Suprapubic skin (tissue), 4 donors: ENCODE data around the gene PACS1.

ENCODE experiments used
- EP300 ChIP-seq: sonication (generic); formaldehyde crosslinking; IDR thresholded peaks from one replicate; pipeline ENCODE4 v1.6.1; 2017; ENCODE audit warnings: antibody characterized with exemption
- POLR2A ChIP-seq, 2 donors: fragments of 450-650 bp; IDR thresholded peaks; one replicate each; pipeline ENCODE4 v1.6.1; 2017; ENCODE audit warnings: antibody characterized with exemption in 2 of 2, mild to moderate bottlenecking in 2 of 2, moderate library complexity in 2 of 2
- POLR2AphosphoS5 ChIP-seq, 3 donors: sonication (generic); formaldehyde crosslinking; IDR thresholded peaks; one replicate each; pipeline ENCODE4 v1.6.1; 2017; ENCODE audit warnings: antibody characterized with exemption in 3 of 3
- TF ChIP-seq, protein P1 (sequence below), 2 donors: fragments of 200-600 bp in 1 of 2; fragments of 450-650 bp in 1 of 2; sonication (generic) in 1 of 2; IDR thresholded peaks; one replicate each; pipeline ENCODE4 v1.5.1; 2016 to 2019; ENCODE audit warnings: antibody characterized with exemption in 2 of 2, mild to moderate bottlenecking in 1 of 2, moderate library complexity in 1 of 2

DNA sequence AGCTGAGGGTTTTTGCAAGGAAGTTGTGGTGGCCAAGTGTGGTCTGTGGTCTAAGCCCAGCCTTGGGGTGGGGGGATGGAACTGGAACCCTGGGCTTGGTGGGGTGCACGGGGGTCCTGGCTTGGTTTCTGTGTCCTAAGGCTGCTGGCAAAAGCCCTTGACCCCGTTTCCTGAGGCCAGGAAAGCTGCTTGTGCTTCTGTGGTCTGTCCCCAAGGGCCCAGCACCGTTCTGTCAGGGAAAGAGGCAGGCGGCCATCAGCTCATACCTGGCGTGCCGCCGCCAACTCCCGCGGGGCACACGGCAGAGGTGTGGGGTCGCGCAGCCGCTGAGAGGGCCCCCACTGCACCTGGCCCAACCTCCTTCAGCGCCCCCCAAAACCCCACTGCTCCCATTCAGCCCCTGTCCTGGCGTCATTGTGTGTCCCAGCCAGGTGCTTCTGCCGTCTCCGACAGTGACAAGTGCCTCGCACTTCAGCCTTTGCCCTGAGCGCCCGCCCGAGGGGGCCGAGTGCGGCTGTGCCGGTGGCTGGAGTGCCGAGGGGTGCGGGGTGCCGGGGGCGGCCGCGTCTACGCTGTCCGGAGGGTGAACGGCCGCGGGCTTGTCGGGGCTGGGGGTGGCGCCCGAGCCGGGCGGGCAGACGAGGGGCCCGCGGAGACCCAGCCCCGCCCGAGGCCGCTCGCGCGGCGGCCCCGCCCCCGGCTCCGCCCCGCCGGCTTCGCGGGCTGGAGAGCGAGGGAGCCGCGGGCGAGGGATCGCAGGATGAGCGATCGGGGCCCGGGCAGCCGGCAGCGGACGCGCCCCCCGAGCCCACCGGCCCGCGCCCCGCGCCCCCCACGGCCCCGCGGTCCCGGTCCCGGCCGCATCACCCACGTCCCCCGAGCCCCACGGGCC lies 207.6 kb downstream of the PACS1 start, which contains the start of gene CNIH2:
- TF ChIP-seq POLR2A (IDR thresholded peaks at IDR 0.05) (no peak), EP300 (no peak), POLR2AphosphoS5 (IDR thresholded peaks at IDR 0.05) (no peak)
- TF ChIP-seq, protein P1, sequence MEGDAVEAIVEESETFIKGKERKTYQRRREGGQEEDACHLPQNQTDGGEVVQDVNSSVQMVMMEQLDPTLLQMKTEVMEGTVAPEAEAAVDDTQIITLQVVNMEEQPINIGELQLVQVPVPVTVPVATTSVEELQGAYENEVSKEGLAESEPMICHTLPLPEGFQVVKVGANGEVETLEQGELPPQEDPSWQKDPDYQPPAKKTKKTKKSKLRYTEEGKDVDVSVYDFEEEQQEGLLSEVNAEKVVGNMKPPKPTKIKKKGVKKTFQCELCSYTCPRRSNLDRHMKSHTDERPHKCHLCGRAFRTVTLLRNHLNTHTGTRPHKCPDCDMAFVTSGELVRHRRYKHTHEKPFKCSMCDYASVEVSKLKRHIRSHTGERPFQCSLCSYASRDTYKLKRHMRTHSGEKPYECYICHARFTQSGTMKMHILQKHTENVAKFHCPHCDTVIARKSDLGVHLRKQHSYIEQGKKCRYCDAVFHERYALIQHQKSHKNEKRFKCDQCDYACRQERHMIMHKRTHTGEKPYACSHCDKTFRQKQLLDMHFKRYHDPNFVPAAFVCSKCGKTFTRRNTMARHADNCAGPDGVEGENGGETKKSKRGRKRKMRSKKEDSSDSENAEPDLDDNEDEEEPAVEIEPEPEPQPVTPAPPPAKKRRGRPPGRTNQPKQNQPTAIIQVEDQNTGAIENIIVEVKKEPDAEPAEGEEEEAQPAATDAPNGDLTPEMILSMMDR (IDR thresholded peaks at IDR 0.05): no peak
